PC-9 (cell line): ENCODE data around the gene SIPA1L3.

Experiments used
- EZH2 ChIP-seq: fragments of 200-600 bp; sonication (generic); IDR thresholded peaks from 2 replicates; pipeline ENCODE4 v1.8.0; 2017; ENCODE audit warnings: antibody characterized with exemption, low read depth
- TF ChIP-seq, protein P1 (sequence below): fragments of 200-600 bp; sonication (generic); conservative IDR thresholded peaks from 2 replicates; pipeline ENCODE4 v1.6.1; 2017; ENCODE audit warnings: mixed run types, antibody characterized with exemption, mild to moderate bottlenecking, moderate library complexity

DNA sequence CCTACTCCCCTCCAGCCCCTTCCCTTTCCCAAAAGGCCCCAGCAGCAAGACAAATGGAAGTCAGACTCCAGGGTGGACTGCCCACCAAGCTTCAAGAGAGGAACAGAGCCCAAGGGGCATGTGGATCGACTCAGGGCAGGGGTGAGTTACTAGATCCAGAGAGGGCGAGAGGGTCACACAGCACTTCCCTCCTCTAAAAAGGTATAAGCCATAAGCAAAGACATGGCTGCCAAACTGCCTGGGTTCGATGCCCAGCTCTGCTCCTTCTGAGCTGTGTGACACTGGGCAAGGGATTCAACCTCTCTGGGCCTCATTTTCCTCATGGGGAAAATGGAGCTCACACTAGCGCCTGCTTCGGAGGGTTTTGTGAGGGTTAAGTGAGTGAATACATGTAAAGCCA is 345.4 kb downstream of the SIPA1L3 start:
- TF ChIP-seq, protein P1, sequence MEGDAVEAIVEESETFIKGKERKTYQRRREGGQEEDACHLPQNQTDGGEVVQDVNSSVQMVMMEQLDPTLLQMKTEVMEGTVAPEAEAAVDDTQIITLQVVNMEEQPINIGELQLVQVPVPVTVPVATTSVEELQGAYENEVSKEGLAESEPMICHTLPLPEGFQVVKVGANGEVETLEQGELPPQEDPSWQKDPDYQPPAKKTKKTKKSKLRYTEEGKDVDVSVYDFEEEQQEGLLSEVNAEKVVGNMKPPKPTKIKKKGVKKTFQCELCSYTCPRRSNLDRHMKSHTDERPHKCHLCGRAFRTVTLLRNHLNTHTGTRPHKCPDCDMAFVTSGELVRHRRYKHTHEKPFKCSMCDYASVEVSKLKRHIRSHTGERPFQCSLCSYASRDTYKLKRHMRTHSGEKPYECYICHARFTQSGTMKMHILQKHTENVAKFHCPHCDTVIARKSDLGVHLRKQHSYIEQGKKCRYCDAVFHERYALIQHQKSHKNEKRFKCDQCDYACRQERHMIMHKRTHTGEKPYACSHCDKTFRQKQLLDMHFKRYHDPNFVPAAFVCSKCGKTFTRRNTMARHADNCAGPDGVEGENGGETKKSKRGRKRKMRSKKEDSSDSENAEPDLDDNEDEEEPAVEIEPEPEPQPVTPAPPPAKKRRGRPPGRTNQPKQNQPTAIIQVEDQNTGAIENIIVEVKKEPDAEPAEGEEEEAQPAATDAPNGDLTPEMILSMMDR, result no peak
- no peak for TF ChIP-seq EZH2
